Measurements from ENCODE around the gene ECEL1.
"Not testable (repeated sequence)": the region's sequence is repeated elsewhere in the genome, so short reads cannot be mapped to it uniquely, and the experiment has no call there.

ECEL1 gene

DNA sequence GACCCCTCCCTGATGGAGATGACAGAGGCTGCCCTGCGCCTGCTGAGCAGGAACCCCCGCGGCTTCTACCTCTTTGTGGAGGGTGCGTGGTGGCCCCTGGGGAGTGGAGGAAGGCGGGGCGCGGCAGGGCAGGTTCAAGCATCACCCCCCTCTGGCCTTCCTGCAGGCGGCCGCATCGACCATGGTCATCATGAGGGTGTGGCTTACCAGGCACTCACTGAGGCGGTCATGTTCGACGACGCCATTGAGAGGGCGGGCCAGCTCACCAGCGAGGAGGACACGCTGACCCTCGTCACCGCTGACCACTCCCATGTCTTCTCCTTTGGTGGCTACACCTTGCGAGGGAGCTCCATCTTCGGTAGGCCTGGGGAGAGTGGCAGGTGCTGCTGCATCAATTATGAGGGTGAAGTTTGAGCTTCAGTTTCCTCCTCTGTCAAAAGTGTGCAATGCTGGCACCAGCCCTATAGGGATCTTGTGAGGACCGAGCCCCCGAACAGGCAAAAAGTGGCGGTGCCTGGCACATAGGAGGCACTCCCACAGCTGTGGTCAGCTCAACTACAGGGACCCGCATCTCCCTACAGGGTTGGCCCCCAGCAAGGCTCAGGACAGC is 29.5 kb downstream of the ECEL1 start:
- DNase-seq, result no peak

DNA sequence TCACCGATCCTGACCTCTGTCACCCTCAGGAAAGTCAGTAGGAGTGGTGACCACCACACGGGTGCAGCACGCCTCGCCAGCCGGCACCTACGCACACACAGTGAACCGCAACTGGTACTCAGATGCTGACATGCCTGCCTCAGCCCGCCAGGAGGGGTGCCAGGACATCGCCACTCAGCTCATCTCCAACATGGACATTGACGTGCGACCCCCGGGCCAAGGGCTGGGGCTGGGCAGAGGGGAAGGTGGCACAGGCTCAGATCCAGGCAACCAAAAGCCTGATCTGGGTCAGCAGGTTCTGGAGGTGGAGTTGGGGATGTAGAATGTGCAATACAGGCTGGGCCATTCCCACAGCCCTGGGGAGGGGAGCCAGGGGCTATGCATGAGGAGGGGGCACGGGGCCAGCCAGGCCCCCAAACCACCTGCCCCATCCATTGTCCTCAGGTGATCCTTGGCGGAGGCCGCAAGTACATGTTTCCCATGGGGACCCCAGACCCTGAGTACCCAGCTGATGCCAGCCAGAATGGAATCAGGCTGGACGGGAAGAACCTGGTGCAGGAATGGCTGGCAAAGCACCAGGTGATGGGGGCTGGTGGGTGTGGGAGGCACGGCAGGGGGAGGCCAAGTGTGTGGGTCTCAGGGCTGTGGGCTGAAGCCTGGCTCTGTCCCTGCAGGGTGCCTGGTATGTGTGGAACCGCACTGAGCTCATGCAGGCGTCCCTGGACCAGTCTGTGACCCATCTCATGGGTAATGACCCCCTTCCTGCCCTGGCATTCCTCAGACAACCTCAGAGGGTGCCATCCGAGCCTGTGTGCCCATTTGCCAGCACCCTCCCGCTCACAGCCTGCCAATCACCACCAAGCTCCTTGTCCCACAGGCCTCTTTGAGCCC is 30.3 kb downstream of the ECEL1 start:
- DNase-seq, result no peak

DNA sequence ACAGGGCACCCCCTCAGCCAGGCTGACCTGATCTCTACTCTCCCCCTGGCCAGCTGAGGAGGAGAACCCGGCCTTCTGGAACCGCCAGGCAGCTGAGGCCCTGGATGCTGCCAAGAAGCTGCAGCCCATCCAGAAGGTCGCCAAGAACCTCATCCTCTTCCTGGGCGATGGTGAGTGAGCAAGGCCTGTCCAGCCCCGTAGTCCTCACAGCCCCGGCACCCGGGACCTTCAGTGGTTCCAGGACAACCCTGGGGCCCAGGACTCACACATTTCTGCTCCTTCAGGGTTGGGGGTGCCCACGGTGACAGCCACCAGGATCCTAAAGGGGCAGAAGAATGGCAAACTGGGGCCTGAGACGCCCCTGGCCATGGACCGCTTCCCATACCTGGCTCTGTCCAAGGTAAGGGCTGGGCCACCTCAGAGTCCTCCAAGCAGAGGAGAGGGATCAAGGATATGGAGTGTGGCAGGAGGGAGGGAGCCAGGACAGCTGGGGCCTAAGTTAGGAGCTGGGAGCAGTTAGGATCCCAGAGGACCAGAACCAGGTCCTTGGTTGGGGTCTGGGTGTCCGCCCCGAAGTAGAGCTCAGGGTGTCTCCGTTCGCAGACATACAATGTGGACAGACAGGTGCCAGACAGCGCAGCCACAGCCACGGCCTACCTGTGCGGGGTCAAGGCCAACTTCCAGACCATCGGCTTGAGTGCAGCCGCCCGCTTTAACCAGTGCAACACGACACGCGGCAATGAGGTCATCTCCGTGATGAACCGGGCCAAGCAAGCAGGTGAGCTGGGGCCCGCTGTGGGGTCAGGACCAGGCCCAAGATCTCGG is 31.1 kb downstream of the ECEL1 start:
- no peak for DNase-seq

DNA sequence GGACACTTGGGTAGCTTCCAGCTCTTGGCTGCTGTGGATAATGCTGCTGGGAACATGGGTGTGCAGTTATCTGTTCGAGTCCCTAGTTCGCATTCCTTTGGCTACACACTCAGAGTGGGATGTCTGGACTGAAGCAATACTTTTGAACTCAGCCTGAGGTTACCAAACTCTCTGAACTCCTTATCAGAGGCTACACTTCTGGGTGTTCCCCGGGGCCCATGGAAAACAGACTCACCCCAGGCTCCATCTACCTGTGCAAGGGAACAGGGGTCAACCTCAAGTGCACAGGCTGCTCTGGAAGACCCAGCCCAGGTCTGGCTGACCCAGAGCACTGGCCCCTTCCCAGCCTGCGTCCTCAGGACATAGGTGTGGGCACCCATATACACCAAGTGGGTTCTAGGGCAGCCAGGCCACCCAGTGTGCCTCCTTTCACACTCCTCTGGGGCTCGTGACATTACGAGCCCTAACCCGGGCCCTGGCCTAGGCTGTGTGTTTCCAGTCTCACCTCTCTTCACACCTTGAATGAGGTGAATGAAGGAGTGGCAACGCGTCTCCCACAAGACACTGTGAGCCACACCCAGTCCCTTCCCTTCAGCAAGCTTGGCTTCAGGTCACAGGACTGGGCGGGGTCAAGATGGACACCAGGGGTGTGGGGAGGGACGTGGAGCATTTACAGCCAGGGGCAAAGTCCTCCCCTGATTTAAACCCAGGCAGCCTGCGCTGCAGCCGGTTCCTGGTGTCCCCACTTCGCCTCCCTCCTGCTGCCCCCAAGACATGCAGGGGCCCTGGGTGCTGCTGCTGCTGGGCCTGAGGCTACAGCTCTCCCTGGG is 32.0 kb downstream of the ECEL1 start, which contains the start of gene ALPI:
Gene ALPI (plus strand): TSS at position 728 of the 830 bp plus-strand sequence. CDS start 47 bp downstream, at position 775.
- no peak for DNase-seq

DNA sequence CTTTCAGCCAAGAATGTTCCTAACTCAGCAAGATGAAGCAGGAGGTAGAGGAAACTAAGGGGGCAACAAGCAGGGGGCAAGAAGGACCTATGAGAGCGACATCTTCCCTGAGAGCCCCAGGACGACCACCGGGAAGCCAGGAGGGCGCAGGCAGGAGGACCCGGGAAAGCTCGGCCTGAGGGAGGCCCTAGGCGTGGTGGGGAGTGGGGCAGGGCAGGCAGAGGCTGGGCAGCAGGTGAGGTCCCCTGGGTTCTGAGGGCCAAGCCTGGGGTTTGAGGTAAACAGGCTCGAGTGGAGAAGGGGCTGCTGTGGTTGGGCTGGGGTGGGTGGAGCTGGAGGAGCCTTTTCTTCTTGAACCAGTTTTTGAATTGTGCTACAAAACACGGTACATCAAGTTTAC is 33.0 kb downstream of the ECEL1 start:
- no peak for DNase-seq

DNA sequence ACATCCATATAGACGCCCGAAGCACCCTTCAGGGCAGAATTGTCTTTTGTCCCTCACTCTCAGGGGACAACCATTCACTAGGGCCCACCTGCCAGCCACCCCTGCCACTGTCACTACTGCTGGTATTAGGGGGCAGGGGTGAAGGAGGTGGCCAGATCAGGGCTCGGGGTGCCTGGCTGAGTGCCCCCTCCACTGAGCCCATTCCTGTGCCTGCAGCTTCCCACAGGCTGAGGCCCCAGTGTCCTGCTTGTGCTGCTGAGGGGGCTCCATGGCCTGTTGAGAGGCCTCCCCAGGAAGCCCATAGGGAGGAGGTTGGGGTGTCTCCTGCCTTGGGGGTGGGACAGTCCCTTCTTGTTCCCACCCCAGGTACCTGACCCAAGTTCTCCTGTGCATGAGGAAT is 36.0 kb downstream of the ECEL1 start:
- DNase-seq, result not testable (repeated sequence)

DNA sequence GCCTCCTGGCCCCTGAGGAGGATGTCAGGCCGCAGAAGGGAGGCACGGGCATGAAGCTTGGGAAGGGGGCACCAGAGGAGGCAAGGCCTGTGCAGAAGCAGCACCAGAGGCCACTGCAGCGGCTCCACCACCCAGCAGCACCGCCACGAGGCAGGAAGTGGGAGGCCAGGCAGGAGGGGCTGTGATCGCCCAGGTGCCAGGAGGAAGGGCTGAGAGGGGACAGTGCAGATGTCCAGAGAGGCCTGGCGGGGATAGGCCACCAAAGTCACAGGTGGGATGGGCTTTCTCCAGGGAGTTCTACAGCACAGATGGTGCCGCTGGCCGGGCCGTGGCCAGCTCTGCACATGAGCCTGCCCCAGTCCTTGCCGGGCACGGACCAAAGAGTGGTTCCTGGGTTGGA is 37.7 kb downstream of the ECEL1 start:
- DNase-seq, result no peak

DNA sequence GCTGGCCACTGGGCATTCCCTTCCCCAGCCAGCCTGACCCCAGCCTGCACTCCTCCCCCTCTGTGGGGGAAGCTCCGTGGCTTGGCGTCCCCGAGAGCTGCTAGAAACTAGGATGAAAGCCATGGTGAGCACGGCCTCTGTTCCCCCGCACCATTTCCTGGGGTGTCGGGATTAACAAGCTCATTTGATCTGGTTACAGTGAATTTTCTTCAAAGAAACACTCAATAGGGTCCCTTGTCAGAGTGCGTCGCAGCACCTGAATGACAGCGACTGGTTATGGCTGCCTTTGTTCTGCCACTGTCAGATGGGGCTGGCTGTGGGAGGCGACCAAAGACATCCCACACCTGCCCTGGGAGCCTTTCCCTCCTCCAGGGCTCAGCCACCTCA is 39.3 kb downstream of the ECEL1 start:
- DNase-seq, result no peak

DNA sequence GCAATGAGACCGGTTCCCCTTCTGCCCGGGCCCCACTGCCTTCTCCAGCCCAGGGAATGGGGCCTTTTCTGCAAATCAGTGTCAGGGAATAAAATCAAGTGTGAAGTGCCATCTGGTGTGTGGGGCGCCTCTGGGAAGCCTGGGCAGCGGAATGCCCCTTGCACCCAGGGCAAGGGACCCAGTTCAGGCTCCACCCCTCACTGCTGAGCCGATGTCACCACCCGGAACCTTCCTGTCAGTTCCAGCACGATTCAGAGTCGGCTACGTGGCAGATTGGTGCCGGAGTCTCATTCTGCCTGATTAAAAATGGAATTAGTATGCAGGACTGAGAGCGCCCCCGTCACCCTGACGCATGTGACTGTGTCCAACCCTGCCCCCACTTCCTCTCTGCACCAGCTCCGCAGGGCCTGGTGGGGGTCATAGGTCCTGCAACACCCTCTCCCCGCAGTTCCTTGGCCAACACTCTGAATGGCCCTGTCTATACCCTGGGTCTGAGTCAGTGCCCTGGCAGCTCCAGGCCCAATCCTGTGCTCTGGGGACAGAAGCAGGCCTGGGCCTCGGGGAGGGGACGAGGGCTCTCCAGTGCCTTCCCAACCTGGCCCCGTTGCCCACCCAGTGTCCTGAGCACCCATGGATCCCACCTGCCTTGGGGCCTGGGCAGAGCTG is 39.9 kb downstream of the ECEL1 start:
- DNase-seq, result no peak

DNA sequence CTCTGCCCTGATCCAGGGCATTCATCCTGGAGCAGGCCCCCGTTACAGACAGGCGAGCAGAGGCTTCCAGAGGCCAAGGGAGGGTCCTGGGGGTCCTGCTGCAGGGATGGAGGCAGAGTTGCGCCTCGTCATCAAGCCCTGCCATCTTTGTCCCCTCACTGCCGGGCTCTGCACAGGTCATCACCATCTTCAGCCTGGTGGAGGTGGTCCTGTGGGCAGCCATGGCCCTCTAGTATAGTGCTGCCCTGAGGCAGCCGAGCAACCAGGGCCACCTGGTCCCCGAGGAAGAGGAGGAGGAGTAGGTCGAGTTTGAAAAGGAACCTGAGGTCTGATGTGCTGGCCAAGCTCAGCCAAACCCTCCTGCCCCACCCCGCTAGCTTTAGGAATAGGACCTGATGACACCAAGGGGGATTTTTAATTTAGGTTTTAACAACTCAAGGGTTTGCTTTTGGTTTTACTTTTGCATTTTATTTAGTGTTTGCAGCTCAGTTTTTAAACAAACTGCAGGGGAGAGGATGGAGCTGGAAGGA is 40.5 kb downstream of the ECEL1 start:
- DNase-seq, result no peak

DNA sequence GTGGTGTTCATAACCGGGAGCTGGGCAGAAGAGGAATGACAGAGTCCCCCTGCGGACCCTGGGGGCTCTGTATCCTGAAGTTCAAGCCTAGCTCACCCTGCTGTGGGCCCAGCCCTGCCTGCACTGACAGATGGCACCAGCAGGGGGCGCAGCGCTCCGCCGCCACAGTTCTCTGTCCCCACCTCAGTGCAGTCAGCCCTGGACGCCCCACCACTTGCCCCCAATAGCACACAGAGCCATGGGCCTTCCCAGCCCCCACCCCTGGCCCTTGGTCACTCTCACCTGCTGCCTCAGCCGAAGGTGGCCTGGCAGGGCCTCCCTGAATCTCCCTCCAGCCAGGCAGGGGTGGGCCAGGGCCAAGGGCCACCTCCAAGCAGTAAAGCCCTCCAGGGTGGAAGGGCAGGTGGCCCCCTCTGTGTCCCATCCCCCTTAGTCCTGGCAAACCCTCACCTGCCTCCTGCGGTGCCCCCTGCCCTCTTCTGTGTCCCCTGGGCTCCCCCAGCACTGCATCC is 41.3 kb downstream of the ECEL1 start:
- DNase-seq, result not testable (repeated sequence)

DNA sequence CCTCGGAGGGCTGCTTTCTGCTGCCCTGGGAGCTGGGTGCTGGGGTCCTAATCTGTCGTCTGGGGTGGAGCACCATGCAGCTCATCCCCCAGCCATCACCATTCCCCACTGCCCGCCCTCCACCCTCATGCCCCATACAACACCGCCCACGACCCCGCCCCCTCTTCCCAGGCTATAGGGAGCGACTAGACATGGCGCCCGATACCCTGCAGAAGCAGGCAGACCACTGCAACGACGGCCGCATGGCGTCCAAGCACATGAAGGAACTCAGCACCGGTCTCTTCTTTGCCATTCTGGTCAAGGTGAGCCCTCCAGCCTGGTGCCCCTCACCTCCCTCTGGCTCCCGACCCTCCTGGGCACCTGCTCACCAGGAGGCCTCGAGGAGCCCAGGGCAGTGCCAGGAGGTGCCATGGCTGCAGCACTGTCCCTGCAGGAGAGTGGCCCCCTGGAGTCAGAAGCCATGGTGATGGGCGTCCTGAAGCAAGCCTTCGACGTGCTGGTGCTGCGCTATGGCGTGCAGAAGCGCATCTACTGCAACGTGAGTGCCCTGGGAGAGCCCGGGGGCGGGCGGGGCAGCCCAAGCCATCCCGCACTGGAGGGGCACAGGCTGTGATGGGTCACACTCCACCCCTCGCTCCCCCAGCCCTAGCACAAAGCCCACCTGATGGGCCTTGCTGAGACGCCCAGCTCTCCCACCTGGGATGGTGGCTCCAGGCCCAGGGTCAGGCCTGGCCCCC is 42.3 kb downstream of the ECEL1 start:
- not testable (repeated sequence) for DNase-seq

DNA sequence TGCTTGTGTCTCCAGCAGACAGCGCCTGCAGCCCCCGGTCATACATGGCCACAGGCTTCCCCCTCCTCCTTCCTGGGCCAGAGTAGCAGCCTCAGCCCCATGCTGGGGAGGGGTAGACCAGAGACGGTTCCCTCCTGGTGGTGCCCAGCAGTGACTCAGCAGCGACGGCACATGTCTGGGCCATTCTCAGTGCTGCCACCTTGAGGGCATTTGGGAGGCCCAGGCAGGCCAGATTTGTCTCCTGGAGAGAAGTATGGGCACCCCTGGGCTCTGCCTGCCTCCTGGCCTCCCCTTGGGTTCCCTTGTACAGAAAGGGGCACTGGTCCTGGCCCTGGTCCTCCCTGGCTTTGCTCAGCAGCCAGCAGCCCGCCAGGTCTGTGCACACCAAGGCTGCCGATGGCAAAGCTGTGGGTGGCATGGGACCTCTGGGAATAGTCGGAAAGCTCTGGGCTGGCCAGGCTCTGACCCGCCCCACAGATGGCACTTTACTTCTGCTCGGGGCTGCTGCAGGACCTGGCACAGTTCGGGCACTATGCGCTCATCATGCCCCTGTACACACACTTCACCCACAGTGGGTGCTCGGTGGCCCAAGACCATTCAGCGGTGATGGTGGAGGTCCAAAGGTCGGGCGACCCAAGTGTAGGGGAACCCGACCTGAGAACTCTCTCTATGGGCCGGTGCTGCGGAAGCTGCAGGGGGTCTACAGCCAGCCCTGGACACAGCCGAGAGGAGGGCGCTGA is 43.1 kb downstream of the ECEL1 start:
- peak; percentile 78 for DNase-seq

DNA sequence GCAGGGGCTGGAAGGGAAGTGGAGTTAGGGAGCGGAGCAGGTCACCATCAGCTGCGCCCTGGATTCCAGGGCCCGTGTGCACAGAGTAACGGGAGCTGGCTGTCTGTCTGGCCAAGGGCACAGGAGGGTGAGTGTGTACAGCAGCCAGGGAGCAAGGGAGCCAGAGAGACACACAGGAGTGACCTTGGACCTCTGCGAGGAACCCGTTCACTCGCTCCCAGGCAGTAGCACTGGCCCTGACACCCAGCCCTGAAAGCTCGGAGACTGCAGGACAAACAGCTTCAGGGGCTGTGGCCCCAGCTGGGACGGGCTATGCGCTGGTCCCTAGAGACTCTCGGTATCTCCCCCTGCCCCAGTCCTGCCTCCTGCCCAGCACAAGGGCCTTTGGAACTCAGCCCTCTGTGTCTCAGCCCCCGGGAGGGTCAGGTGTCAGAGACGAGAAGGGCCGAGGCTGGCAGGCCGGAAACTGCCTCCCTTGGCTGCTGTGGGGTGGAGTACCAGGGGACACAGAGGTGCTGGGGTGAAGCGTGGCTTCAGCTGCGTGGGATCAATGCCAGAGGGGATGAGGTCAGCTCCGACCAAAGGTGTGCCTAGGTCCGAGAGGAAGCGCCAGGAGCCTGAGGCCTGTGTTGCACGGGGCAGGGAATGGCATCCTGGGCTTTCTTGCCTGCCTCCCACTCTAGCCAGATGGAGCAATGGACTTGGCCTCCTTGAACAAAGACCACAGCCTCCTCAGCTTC is 43.8 kb downstream of the ECEL1 start:
- DNase-seq, result not testable (repeated sequence)

DNA sequence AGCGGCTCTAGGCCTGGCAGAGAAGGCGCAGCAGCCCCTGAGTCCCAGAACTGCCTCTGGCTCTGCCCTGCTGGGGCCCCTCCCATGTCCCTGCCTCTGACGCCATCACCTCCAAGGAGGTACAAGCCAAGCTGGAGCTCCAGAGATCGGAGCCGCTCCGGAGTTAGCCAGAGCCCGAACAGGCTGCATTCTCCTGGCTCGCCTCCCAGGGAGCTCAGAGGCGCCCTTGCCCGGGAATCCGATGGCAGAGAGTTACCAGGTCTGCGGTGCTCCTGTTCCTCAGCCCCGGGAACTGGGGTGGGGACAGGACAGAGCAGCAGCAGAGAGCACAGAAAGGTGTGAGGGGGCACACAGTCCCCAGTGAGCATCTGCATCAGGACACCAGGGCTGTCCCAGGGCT is 44.6 kb downstream of the ECEL1 start:
- not testable (repeated sequence) for DNase-seq

DNA sequence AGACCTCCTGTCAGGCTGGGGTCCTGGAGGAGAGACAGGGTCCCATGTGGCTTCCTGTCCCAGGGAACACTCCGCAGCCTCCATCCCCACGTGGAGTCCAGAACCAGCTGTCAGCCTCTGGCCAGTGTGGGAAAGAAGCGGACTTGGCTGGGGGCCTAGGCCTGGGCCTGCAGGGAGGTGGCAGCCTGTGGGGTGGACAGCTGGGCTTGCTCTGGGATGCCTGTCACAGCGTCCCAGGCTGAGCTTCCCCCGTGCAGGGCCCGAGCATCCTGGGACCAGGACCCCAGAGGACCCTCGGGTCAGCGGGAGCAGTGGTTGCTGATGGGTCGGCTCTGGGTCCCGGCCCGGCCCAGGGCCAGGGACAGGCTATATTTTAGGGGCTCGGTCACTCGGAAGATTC is 45.2 kb downstream of the ECEL1 start:
- not testable (repeated sequence) for DNase-seq

DNA sequence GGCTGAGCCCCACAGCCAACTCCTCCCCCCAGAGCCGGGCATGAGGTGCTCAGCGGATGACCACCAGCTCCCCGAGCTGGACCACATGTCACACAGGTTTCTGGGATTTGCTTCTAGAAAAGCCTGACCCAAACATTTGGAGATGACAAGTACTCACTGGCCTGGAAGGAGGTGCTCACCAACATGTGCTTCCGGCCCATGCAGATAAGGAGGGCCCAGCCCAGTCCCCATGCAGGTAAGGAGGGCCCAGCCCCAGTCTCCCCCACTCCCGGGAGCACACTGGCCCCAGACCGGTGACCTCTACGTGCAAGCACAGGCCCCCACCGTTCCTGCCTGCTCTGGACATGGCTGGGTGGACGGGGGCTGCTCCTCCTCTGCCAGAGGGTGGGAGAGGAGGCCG is 45.7 kb downstream of the ECEL1 start:
- not testable (repeated sequence) for DNase-seq

DNA sequence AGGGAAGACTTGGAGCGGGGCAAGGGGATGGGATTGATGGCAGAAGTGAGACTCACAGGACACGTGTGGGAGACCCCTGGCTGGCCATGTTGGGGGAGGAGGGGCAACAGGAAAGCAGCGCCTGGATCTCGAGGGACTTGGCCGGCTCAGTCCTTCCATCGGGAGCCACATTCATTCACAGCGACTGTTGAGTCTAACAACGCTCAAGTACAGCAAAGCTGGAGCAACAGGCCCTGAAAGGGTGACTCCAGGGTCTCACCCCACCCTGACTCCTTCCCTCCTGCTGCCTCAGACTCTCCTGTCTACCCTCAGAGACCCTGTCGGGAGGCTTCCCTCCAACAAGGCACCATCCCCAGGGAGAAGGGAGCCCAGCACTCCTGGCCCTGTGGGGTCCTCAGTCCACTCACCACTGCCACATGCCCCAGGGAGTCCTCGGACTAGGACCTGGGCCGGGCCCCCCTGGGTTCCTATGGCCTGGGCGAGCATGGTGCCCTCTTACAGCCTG is 46.4 kb downstream of the ECEL1 start:
- no peak for DNase-seq

All from RPMI8226 (cell line).